ENCODE data around the gene IL6R. TPM values are rescaled to one million over a fixed set of nuclear protein-coding genes. Genes with fewer than 3 reads are reported as not detected.

IL6R gene
- total RNA-seq, 1 experiment from 2014 or later, result 5.0 TPM

DNA sequence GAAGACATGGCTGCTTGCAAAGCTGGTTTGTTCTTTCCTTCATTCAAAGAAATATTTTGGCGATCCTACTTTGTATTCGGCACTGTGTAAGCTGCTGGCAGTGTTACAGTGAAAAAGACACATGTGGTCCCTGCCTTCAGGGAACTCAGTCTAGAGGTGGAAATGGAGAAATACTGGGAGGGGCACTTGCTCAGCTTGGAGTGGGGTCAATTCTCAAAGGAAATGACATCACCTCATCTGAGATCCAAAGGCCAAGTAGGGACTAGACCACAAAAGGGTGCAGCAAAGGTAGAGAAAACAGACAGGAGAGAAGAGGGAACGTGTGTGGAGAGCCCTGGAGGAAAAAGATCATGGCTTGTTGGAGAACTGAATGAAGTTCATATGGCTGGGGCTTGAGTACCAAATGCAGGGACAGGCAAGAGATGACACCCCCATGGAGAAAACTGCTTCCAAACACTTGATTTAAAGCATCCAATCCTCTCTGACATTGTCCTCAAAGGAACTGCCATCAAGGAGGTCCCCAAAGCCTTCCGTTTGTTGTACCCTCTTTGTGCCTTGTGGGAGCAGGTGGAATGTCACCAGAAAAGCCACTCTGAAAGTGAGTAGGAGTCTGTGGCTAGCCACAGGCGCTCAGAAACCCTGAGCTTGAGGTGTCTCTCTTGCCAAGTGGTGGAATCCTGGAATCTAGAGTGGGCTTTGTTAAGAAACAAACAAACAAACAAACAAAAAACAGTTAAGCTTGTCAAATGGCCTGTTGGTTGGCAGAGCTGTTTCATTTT is 48.6 kb downstream of the IL6R start:
- Mint-ChIP-seq H3K36me3 (ENCODE audit: insufficient read depth, unreplicated experiment) (no peaks in the 10 kb centered on the region), H3K27ac (ENCODE audit: unreplicated experiment) (no peak overlapping the region), H3K9me3 (ENCODE audit: low read depth, unreplicated experiment) (no peaks in the 10 kb centered on the region), H3K4me3 (ENCODE audit: low read depth, unreplicated experiment) (no peak overlapping the region), H3K27me3 (ENCODE audit: unreplicated experiment) (no peaks in the 10 kb centered on the region), H3K4me1 (ENCODE audit: low read depth, unreplicated experiment) (peaks cover 15% of the 10 kb centered on the region)
- BruUV-seq (replicated peaks), result no TSS peak
- DNase-seq, result no peak
- CTCF ChIA-PET, result interaction anchor here (0.6 kb wide), 1 partner anchor 261 kb away, joined by 3 read pairs; no protein-coding TSS in a partner anchor
- TF ChIP-seq, protein P1, sequence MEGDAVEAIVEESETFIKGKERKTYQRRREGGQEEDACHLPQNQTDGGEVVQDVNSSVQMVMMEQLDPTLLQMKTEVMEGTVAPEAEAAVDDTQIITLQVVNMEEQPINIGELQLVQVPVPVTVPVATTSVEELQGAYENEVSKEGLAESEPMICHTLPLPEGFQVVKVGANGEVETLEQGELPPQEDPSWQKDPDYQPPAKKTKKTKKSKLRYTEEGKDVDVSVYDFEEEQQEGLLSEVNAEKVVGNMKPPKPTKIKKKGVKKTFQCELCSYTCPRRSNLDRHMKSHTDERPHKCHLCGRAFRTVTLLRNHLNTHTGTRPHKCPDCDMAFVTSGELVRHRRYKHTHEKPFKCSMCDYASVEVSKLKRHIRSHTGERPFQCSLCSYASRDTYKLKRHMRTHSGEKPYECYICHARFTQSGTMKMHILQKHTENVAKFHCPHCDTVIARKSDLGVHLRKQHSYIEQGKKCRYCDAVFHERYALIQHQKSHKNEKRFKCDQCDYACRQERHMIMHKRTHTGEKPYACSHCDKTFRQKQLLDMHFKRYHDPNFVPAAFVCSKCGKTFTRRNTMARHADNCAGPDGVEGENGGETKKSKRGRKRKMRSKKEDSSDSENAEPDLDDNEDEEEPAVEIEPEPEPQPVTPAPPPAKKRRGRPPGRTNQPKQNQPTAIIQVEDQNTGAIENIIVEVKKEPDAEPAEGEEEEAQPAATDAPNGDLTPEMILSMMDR (IDR thresholded peaks at IDR 0.05; ENCODE audit: unreplicated experiment), result no peak
- intact Hi-C loops (cut with micrococcal nuclease; ENCODE audit: unreplicated experiment), result no loop called here

DNA sequence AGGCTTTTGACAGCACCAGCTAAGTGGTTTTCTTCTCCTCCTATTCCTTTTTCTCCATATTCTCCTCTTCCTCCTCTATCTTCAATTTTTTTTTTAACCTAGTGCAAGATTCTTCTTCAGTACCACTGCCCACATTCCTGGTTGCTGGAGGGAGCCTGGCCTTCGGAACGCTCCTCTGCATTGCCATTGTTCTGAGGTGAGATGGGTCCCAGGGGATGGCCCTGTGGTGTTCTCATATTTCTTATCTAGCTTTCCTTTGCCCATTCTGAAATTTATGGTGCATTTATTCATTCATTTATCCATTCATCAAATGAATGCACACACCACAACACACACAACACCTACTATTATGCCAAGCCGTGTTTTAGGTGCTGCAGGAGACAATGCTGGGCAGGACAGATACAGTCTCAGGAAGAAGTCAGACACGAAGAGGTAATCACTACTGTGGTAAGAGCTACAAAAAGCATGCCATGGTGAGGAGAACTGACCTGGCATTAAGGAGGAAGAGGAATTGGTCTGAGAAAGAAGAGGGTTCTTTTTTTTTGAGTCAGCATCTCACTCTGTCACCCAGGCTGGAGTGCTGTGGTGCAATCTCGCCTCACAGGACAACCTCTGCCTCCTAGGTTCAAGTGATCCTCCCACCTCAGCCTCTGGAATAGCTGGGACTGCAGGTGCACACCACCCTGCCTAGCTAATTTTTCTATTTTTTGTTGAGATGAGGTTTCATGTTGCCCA is 49.4 kb downstream of the IL6R start:
- no TSS peak for BruUV-seq (replicated peaks)
- no peak for DNase-seq
- H3K9me3 Mint-ChIP-seq (ENCODE audit: low read depth, unreplicated experiment), result no peaks in the 10 kb centered on the region
- no peaks in the 10 kb centered on the region for H3K36me3 Mint-ChIP-seq (ENCODE audit: insufficient read depth, unreplicated experiment)
- no peak overlapping the region for H3K27ac Mint-ChIP-seq (ENCODE audit: unreplicated experiment)
- TF ChIP-seq, protein P1 (IDR thresholded peaks at IDR 0.05; ENCODE audit: unreplicated experiment), result no peak
- no peaks in the 10 kb centered on the region for H3K27me3 Mint-ChIP-seq (ENCODE audit: unreplicated experiment)
- intact Hi-C loops (cut with micrococcal nuclease; ENCODE audit: unreplicated experiment), result no loop called here
- H3K4me3 Mint-ChIP-seq (ENCODE audit: low read depth, unreplicated experiment), result no peak overlapping the region
- H3K4me1 Mint-ChIP-seq (ENCODE audit: low read depth, unreplicated experiment), result peaks cover 15% of the 10 kb centered on the region
- CTCF ChIA-PET, result no interaction called here

DNA sequence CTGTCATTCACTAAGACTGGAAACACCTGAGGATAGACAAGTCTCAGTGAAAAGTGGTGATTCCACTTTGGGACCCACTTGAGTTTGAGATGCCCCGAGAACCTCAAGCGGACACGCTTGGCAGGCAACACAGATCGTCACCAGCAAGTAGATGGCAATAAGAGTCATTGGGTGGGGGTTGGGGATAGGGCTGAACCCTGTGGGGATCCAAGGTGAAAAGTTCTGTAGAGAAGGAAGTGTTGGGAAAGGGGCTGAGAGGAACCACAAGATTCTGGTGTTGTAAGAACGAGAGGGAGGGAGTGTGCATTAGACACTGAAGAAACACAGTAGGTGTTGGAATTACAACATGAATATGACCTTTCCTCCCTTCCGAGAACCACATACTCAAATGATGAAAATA is 51.5 kb downstream of the IL6R start:
- no peaks in the 10 kb centered on the region for H3K9me3 Mint-ChIP-seq (ENCODE audit: low read depth, unreplicated experiment)
- no TSS peak for BruUV-seq (replicated peaks)
- peaks cover 15% of the 10 kb centered on the region for H3K4me1 Mint-ChIP-seq (ENCODE audit: low read depth, unreplicated experiment)
- no peaks in the 10 kb centered on the region for H3K36me3 Mint-ChIP-seq (ENCODE audit: insufficient read depth, unreplicated experiment)
- H3K27ac Mint-ChIP-seq (ENCODE audit: unreplicated experiment), result no peak overlapping the region
- no peaks in the 10 kb centered on the region for H3K27me3 Mint-ChIP-seq (ENCODE audit: unreplicated experiment)
- CTCF ChIA-PET, result interaction anchor here (0.7 kb wide), 1 partner anchor 601 kb away, joined by 4 read pairs; no protein-coding TSS in a partner anchor
- H3K4me3 Mint-ChIP-seq (ENCODE audit: low read depth, unreplicated experiment), result no peak overlapping the region
- intact Hi-C loops (cut with micrococcal nuclease; ENCODE audit: unreplicated experiment), result no loop called here
- TF ChIP-seq, protein P1 (IDR thresholded peaks at IDR 0.05; ENCODE audit: unreplicated experiment), result no peak
- DNase-seq, result no peak

DNA sequence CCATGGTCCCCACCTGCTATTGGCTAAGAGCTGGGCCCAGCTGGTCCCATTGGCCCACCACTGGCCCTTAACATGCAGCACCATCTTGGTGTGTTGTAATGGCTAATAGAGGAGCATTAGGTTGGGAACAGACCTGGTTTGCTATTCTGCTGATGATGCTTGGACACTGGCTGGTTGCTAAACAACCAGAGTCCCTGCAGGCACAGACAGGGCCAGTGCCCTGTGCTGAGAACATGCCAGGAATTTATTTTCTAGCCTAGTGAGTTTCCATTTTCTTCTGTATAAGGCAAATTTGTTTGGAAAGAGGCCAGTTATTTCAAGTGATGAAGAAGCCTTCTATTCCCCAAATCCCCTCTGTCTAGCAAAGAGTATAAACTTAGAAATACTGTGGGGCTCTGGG is 53.9 kb downstream of the IL6R start:
- BruUV-seq (replicated peaks), result no TSS peak
- Mint-ChIP-seq H3K36me3 (ENCODE audit: insufficient read depth, unreplicated experiment) (no peaks in the 10 kb centered on the region), H3K4me3 (ENCODE audit: low read depth, unreplicated experiment) (no peak overlapping the region), H3K27me3 (ENCODE audit: unreplicated experiment) (no peaks in the 10 kb centered on the region), H3K4me1 (ENCODE audit: low read depth, unreplicated experiment) (peaks cover 11% of the 10 kb centered on the region), H3K27ac (ENCODE audit: unreplicated experiment) (no peak overlapping the region), H3K9me3 (ENCODE audit: low read depth, unreplicated experiment) (no peaks in the 10 kb centered on the region)
- CTCF ChIA-PET, result no interaction called here
- intact Hi-C loops (cut with micrococcal nuclease; ENCODE audit: unreplicated experiment), result no loop called here
- TF ChIP-seq, protein P1 (IDR thresholded peaks at IDR 0.05; ENCODE audit: unreplicated experiment), result no peak
- DNase-seq, result no peak

Measured in Calu3 (cell line).